IPS-18c (cell line): ENCODE results near the gene PXK.
"Not testable (repeated sequence)": the region's sequence is repeated elsewhere in the genome, so short reads cannot be mapped to it uniquely, and the experiment has no call there.

Source experiments
- H3K4me3 ChIP-seq: 2 replicates; pipeline ENCODE4 v1.7.0; 2013; ENCODE audit warnings: low read depth, mild to moderate bottlenecking, low read length, moderate library complexity; ENCODE audit not compliant: insufficient read depth
- H3K9me3 ChIP-seq: one replicate; pipeline ENCODE4 v1.6.1; 2013; ENCODE audit warnings: mild to moderate bottlenecking, low read length, moderate library complexity; ENCODE audit not compliant: control insufficient read depth, insufficient read depth

The PXK gene

GRCh38 chr3:58336135-58336882 lies 3.6 kb downstream of the PXK start:
- no peak overlapping the region for H3K4me3 ChIP-seq

GRCh38 chr3:58337190-58337589 lies 4.5 kb downstream of the PXK start:
- Histone ChIP-seq H3K9me3 (no peaks in the 10 kb centered on the region), H3K4me3 (no peak overlapping the region)

More at GRCh38 chr3:58336135-58336882, 3.6 kb downstream of the PXK start:
- H3K9me3 ChIP-seq = no peaks in the 10 kb centered on the region

- not testable (repeated sequence) for H3K4me3 ChIP-seq, H3K9me3 ChIP-seq
Measured at GRCh38 chr3:58339146-58339545, 6.5 kb downstream of the PXK start.

- Histone ChIP-seq H3K9me3 (no peaks in the 10 kb centered on the region), H3K4me3 (no peak overlapping the region)
Measured at GRCh38 chr3:58340594-58341244, 8.0 kb downstream of the PXK start.

- Histone ChIP-seq H3K4me3 (no peak overlapping the region), H3K9me3 (no peaks in the 10 kb centered on the region)
Measured at GRCh38 chr3:58341376-58341775, 8.7 kb downstream of the PXK start.

- no peaks in the 10 kb centered on the region for H3K9me3 ChIP-seq
Measured at GRCh38 chr3:58342676-58343075, 10.0 kb downstream of the PXK start.

GRCh38 chr3:58345457-58345856 lies 12.8 kb downstream of the PXK start:
- Histone ChIP-seq H3K4me3 (no peak overlapping the region), H3K9me3 (no peaks in the 10 kb centered on the region)

More at GRCh38 chr3:58342676-58343075, 10.0 kb downstream of the PXK start:
- no peak overlapping the region for H3K4me3 ChIP-seq

GRCh38 chr3:58346368-58346767 lies 13.7 kb downstream of the PXK start:
- Histone ChIP-seq H3K9me3 (no peaks in the 10 kb centered on the region), H3K4me3 (no peak overlapping the region)

GRCh38 chr3:58347984-58348383 lies 15.3 kb downstream of the PXK start:
- Histone ChIP-seq H3K9me3 (no peaks in the 10 kb centered on the region), H3K4me3 (no peak overlapping the region)

GRCh38 chr3:58349792-58350626 lies 17.3 kb downstream of the PXK start:
- Histone ChIP-seq H3K9me3 (no peaks in the 10 kb centered on the region), H3K4me3 (no peak overlapping the region)

GRCh38 chr3:58350627-58351013 lies 17.9 kb downstream of the PXK start:
- Histone ChIP-seq H3K4me3 (no peak overlapping the region), H3K9me3 (no peaks in the 10 kb centered on the region)

GRCh38 chr3:58351920-58352319 lies 19.2 kb downstream of the PXK start:
- H3K9me3 ChIP-seq = no peaks in the 10 kb centered on the region
- H3K4me3 ChIP-seq = no peak overlapping the region

GRCh38 chr3:58352626-58353025 lies 19.9 kb downstream of the PXK start:
- H3K4me3 ChIP-seq = no peak overlapping the region
- H3K9me3 ChIP-seq = no peaks in the 10 kb centered on the region

- Histone ChIP-seq H3K9me3 (no peaks in the 10 kb centered on the region), H3K4me3 (no peak overlapping the region)
Measured at GRCh38 chr3:58353722-58354553, 21.2 kb downstream of the PXK start.

- Histone ChIP-seq H3K4me3 (no peak overlapping the region), H3K9me3 (no peaks in the 10 kb centered on the region)
Measured at GRCh38 chr3:58355179-58355578, 22.5 kb downstream of the PXK start.

- Histone ChIP-seq H3K9me3 (no peaks in the 10 kb centered on the region), H3K4me3 (no peak overlapping the region)
Measured at GRCh38 chr3:58356054-58356453, 23.4 kb downstream of the PXK start.

- Histone ChIP-seq H3K9me3 (no peaks in the 10 kb centered on the region), H3K4me3 (no peak overlapping the region)
Measured at GRCh38 chr3:58357402-58357801, 24.7 kb downstream of the PXK start.
